Activated T-helper 1 cell treated with Interleukin-2 at 50 U/mL for 16 hours (primary cell): ENCODE measurements around the gene TASOR2.

Experiments
- DNase-seq: peaks from one replicate; pipeline ENCODE4 v3.0.0-alpha.2; 2020; ENCODE audit warnings: low read depth

The TASOR2 gene

DNA sequence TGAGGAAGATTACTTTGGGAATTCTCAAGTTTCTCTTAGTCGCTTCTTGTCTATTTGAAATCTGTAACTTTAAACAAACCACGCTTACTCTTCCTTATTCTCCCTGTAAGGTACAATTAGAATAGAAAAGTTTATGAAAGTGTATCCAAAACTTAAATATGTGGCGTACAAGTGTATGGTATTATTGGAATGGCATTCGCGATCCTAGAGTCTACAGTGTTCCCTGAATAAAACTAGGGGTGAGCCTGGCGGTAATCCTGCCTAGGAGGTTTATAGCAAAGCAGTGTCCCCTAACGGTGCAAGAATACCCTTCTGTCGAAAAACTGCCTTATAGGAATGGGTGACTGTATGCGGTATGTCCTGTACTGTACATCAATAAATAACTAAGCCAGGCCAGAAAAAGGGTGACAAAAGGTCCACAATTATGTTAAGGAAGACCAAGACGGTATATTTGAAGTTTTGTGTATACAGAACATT is 1.2 kb downstream of the TASOR2 start:
- DNase-seq = no peak

GRCh38 chr10:5688587-5688986 is 3.9 kb downstream of the TASOR2 start:
- DNase-seq = no peak

DNA sequence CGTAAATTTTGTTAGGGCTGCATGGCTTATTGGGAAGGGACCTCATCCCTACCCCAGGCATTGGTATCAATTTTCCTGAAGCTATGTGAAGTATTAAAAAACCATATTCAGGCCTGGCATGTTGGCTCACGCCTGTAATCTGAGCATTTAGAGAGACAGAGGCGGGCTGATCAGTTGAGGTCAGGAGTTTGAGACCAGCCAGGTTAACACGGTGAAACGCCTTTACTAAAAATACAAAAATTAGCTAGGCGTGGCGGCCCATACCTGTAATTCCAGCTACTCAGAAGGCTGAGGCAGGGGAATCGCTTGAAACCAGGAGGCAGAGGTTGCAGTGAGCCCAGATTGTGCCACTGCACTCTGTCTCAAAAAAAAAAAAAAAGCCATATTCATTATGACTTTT is 7.1 kb downstream of the TASOR2 start:
- DNase-seq = no peak

- DNase-seq = peak; percentile 36
These were observed 8.1 kb downstream of the TASOR2 start for GRCh38 chr10:5692461-5693358.

- no peak for DNase-seq
These were observed 9.9 kb downstream of the TASOR2 start for GRCh38 chr10:5694573-5694972.

DNA sequence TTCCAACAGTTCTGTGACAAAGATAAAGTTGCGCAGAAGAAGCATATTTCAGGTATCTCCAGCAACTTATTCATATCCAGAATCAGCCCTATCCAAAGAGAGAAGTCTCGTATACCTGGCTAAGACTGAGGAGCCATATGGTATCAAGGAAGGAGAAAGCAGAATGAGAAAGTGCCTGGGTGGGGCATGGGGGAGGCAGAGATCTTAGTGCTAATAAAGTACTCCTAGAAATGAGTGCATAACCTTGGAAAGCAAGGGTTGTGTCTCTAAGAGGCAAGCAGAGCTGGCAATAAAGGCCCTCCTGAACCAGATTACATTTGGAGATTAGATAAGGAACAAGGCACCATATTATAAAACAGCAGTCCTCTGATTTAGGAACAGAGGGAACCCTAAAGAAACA is 12.7 kb downstream of the TASOR2 start:
- no peak for DNase-seq

GRCh38 chr10:5698062-5698461 is 13.4 kb downstream of the TASOR2 start:
- no peak for DNase-seq

DNA sequence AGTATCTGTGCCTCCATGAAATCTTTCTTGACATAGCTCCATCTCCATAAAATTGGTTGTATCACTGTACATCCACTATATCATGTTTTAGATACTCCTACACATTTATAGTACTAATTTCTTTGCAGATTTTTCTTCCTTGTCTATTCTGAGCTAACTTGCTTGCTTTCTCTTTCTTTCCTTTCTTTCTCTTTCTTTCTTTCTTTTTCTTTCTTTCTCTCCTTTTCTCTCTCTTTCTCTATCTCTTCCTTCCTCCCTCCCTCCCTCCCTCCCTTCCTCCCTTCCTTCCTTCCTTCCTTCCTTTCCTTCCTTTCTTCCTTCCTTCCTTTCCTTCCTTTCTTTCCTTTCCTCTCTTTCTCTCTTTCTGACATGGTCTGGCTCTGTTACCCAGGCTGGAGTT is 23.7 kb downstream of the TASOR2 start:
- no peak for DNase-seq

DNA sequence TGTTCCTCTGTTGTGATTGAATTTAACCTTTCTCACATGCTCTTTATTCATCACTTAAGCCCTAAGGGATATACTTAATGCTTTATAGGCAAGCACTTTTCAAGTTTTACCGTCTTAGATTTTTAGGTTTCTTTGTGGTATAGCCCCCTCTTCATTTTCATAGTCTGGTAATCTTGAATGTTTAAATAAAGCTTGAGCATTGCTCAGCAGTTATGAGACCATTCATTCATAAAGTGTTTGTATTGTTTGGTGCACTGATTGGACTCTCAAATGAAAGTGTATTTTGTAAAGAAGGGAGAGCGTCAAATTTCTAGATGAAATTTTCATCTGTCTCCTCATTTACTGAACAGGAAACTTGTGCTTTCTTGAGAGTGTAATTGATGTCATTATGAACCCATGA is 25.2 kb downstream of the TASOR2 start:
- DNase-seq = no peak

DNA sequence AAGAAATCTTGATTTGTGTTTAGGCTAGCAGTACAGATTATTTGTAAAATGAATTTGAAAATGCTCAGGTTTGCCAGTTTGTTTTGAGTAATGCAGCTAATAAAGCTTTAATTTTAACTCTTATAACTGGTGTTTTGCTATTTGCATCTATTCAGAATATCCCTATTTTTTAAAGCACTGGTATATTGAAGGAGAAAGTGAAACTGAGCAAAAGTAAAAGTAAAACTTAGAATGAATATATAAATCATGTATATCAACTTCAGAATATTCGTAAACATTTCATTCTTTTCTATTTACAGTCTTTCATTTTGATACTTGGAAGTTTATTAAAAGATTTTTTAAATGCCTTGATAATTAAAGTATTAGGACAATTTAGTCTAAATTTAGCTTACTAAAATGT is 26.2 kb downstream of the TASOR2 start:
- DNase-seq = no peak

DNA sequence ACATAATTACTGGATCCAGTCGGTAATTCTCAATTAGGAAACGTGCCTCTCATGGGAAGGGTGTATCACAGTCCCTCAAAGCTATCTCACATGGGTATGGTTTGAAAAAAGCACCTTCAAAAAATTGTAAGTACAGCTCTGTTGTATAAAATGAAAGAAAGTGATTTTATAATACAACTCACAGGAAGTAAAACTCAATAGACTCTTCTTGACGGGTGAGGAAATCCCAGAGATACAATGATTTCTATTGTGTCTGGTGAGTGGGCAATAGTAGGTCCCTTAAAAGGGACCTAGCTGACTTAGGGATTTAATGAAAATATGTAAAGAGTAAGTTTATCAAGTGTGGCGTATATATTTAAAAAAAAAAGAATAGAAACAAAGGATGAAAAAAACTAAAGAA is 27.0 kb downstream of the TASOR2 start:
- DNase-seq = no peak

GRCh38 chr10:5719546-5719945 is 34.9 kb downstream of the TASOR2 start:
- no peak for DNase-seq

DNA sequence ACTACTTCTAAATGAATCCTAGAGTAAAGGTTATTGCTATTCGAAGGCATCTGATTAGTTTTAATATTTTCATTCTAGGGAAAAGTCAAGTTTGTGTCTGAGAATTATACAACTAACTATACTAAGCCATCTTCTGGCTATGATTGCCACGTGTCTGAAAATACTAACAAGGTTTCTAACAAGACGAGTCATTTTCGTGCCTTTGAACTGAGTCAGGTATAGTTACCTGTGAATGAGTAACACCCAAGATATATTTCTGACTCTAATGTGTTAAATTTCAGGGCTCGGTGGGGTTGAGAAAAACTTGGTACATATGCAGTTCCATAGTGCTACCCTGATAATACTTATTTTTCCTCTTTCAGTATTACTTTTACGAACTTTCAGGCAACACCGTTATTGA is 35.5 kb downstream of the TASOR2 start:
- DNase-seq = no peak

GRCh38 chr10:5723692-5724091 is 39.1 kb downstream of the TASOR2 start:
- DNase-seq = no peak

DNA sequence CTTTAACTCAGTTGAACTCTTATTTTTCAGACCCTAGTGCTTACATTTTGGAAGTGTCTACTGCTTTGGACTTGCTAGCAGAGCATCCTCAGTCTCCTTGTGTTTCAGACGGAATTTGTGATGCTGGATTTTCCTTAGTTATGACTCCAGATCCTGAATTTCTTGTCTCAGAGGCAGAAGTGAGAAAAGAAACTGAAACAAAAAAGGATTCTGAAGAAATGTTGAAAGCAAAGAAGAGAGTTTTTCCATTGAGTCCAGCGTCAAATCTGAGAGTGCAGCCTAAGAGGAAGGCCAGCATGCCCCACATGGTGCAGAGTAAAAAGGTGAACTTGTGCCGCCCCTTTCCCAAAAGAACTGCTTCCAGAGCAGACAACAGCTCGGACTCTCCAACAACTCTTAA is 46.1 kb downstream of the TASOR2 start:
- DNase-seq = no peak

GRCh38 chr10:5731559-5731958 is 46.9 kb downstream of the TASOR2 start:
- no peak for DNase-seq

GRCh38 chr10:5732141-5732540 is 47.5 kb downstream of the TASOR2 start:
- no peak for DNase-seq
